ENCODE data around the gene P2RX5.

DNA sequence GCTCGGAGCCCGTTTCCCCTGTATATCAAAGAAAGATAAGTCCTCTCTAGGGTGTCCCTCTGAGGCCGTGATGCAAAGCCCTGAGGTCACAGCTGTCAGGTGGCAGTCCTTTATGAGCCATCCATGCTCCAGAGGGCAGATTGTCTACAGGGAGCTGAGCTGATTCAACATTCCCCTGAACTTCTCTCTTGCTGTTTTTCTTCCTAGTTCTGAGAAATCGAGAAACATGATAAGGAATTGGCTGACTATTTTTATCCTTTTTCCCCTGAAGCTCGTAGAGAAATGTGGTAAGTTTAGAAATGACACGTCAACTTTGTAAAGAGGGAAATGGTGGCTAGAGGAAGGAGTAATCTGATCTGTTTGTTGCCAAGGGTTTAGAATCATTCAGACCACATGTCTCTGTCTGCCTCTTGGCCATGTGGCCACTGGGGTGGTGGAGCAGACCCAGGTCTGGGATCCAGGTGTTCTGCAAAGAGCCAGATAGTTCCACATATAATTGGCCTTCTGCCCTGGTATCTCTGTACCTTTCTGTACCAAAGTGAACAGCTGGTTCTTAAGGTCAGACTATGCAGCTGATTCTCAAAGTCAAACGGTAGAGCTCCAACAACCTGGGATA is 55.9 kb downstream of the P2RX5 start:
- no peak for TF ChIP-seq CTCF (IDR thresholded peaks at IDR 0.05)
- no peak for TF ChIP-seq POLR2A (IDR thresholded peaks at IDR 0.05)
- no peak for TF ChIP-seq POLR2AphosphoS5 (IDR thresholded peaks at IDR 0.05)
- TF ChIP-seq EP300 (IDR thresholded peaks at IDR 0.05) = no peak

All from gastroesophageal sphincter (tissue), 3 donors.